Measurements from ENCODE around the gene COMT. TPM values are rescaled to one million over a fixed set of nuclear protein-coding genes. Genes with fewer than 3 reads are reported as not detected.
A peak's percentile ranks its signal among the peaks of the same experiment; 100 is the strongest.

COMT gene
- total RNA-seq, 3 donors from 2014 or later (not counting 1 experiment from before 2014, with no cell fraction given), result 37.5 to 56.2 (median 38.2) TPM

- peaks cover 29% of the 10 kb centered on the region for H3K4me1 ChIP-seq (ENCODE audit: control insufficient read depth, insufficient read depth, low read length)
- DNase-seq, result no peak
- Mint-ChIP-seq H3K36me3 (no peaks in the 10 kb centered on the region), H3K4me1 (peaks cover 24 to 38% of the 10 kb centered on the region in 2 donors), H3K27ac (no peak overlapping the region), H3K27me3 (ENCODE audit: low read depth in 2 of 2) (no peaks in the 10 kb centered on the region), H3K4me3 (no peak overlapping the region), H3K9me3 (no peaks in the 10 kb centered on the region)
- WGBS (ENCODE audit: insufficient coverage), result 98% methylated on average over 13 of the region's 13 CpGs
- no peak overlapping the region for H3K27ac ChIP-seq (ENCODE audit: low read length)
- H3K4me3 ChIP-seq (ENCODE audit: low read length), result no peak overlapping the region
- TF ChIP-seq CTCF (IDR thresholded peaks at IDR 0.05), result no peak
- no peaks in the 10 kb centered on the region for H3K27me3 ChIP-seq (ENCODE audit: control insufficient read depth, insufficient read depth, low read length)
- H3K9me3 ChIP-seq (ENCODE audit: control insufficient read depth, insufficient read depth, low read length), result no peaks in the 10 kb centered on the region
- no peak for ATAC-seq
- peaks cover 4% of the 10 kb centered on the region for H3K36me3 ChIP-seq (ENCODE audit: control insufficient read depth, insufficient read depth, low read length)
- intact Hi-C loops (cut with micrococcal nuclease), result no loop called here
Measured at GRCh38 chr22:19951346-19951745, 9.8 kb downstream of the COMT start.

GRCh38 chr22:19955241-19956128, 13.9 kb downstream of the COMT start:
- Mint-ChIP-seq H3K36me3 (no peaks in the 10 kb centered on the region), H3K4me3 (peak overlapping the region; percentile 72), H3K9me3 (no peaks in the 10 kb centered on the region), H3K4me1 (peaks cover 21 to 29% of the 10 kb centered on the region in 2 donors), H3K27ac (peak overlapping the region; percentile 86 to 91), H3K27me3 (ENCODE audit: low read depth in 2 of 2) (no peaks in the 10 kb centered on the region)
- peaks cover 36% of the 10 kb centered on the region for H3K4me1 ChIP-seq (ENCODE audit: control insufficient read depth, insufficient read depth, low read length)
- peaks cover 4% of the 10 kb centered on the region for H3K36me3 ChIP-seq (ENCODE audit: control insufficient read depth, insufficient read depth, low read length)
- peak; percentile 35 to 51 for DNase-seq
- H3K4me3 ChIP-seq (ENCODE audit: low read length), result no peak overlapping the region
- H3K27me3 ChIP-seq (ENCODE audit: control insufficient read depth, insufficient read depth, low read length), result no peaks in the 10 kb centered on the region
- peak overlapping the region; percentile 59 for H3K27ac ChIP-seq (ENCODE audit: low read length)
- ATAC-seq, result peak; percentile 74 to 82 (median 82)
- WGBS (ENCODE audit: insufficient coverage), result 46% methylated on average over 19 of the region's 19 CpGs
- no peaks in the 10 kb centered on the region for H3K9me3 ChIP-seq (ENCODE audit: control insufficient read depth, insufficient read depth, low read length)
- TF ChIP-seq CTCF (IDR thresholded peaks at IDR 0.05), result no peak
- intact Hi-C loops (cut with micrococcal nuclease), result no loop called here

- TF ChIP-seq CTCF (IDR thresholded peaks at IDR 0.05), result no peak
- 96% methylated on average over 9 of the region's 9 CpGs for WGBS (ENCODE audit: insufficient coverage)
- H3K4me1 Mint-ChIP-seq, result peaks cover 21 to 28% of the 10 kb centered on the region in 2 donors
- no peaks in the 10 kb centered on the region for H3K27me3 Mint-ChIP-seq (ENCODE audit: low read depth in 2 of 2)
- H3K4me3 Mint-ChIP-seq, result no peak overlapping the region
- Histone ChIP-seq H3K9me3 (ENCODE audit: control insufficient read depth, insufficient read depth, low read length) (no peaks in the 10 kb centered on the region), H3K36me3 (ENCODE audit: control insufficient read depth, insufficient read depth, low read length) (no peaks in the 10 kb centered on the region), H3K4me1 (ENCODE audit: control insufficient read depth, insufficient read depth, low read length) (peaks cover 40% of the 10 kb centered on the region), H3K27ac (ENCODE audit: low read length) (no peak overlapping the region), H3K27me3 (ENCODE audit: control insufficient read depth, insufficient read depth, low read length) (no peaks in the 10 kb centered on the region), H3K4me3 (ENCODE audit: low read length) (no peak overlapping the region)
- no peaks in the 10 kb centered on the region for H3K9me3 Mint-ChIP-seq
- ATAC-seq (no peak), DNase-seq (no peak)
- H3K27ac Mint-ChIP-seq, result no peak overlapping the region
- intact Hi-C loops (cut with micrococcal nuclease), result no loop called here
- no peaks in the 10 kb centered on the region for H3K36me3 Mint-ChIP-seq
Measured at GRCh38 chr22:19957445-19957844, 15.9 kb downstream of the COMT start.
